Naive thymus-derived CD8-positive, alpha-beta T cell (primary cell): Measurements from ENCODE around the gene TRAF5. TPM values are rescaled to one million over a fixed set of nuclear protein-coding genes. Genes with fewer than 3 reads are reported as not detected.
A peak's percentile ranks its signal among the peaks of the same experiment; 100 is the strongest.

Experiments
- ATAC-seq, 2 donors: fragments of 150-1000 bp; cut with Tn5 transposase in 1 of 2; sonication (Bioruptor Pico), chemical (Tn5 transposase) in 1 of 2; 1 replicate in 1 of 2; 2 replicates in 1 of 2; pipeline ENCODE4 v1.10.0; 2021; ENCODE audit warnings: mild to moderate bottlenecking in 2 of 2, moderate library complexity in 2 of 2
- POLR2A ChIA-PET: fragments of 350-600 bp; sonication (Branson Sonifier 250); formaldehyde crosslinking; loops from one replicate; lab custom pipeline; 2021; ENCODE audit warnings: antibody characterized with exemption; lab: Charles Lee
- DNase-seq, 10 donors: peaks; one replicate each; pipeline versions ENCODE4 v3.0.0 to v3.0.0-alpha.2; 2020 to 2022
- H3K27ac Mint-ChIP-seq, 10 donors: one replicate each; pipeline ENCODE4 v1.8.0; 2020 to 2022; ENCODE audit warnings: mild to moderate bottlenecking in 10 of 10, mixed read lengths in 10 of 10, moderate library complexity in 4 of 10, inconsistent platforms in 1 of 10
- H3K27me3 Mint-ChIP-seq, 5 donors: one replicate each; pipeline ENCODE4 v1.8.0; 2021 to 2022; ENCODE audit warnings: mixed read lengths in 5 of 5
- H3K36me3 Mint-ChIP-seq, 3 donors: one replicate each; pipeline ENCODE4 v1.8.0; 2020 to 2022; ENCODE audit warnings: mixed read lengths in 3 of 3, mild to moderate bottlenecking in 2 of 3, inconsistent platforms in 1 of 3
- H3K4me1 Mint-ChIP-seq, 4 donors: one replicate each; pipeline ENCODE4 v1.8.0; 2021 to 2022; ENCODE audit warnings: mixed read lengths in 4 of 4
- H3K4me3 Mint-ChIP-seq, 10 donors: one replicate each; pipeline ENCODE4 v1.8.0; 2020 to 2022; ENCODE audit warnings: mild to moderate bottlenecking in 10 of 10, mixed read lengths in 10 of 10, moderate library complexity in 6 of 10, inconsistent platforms in 1 of 10
- H3K9me3 Mint-ChIP-seq, 9 donors: one replicate each; pipeline ENCODE4 v1.8.0; 2020 to 2022; ENCODE audit warnings: mixed read lengths in 9 of 9, mild to moderate bottlenecking in 3 of 9, inconsistent platforms in 1 of 9, moderate library complexity in 1 of 9
- polyA plus RNA-seq, 3 donors: library from polyadenylated mRNA; unstranded; fragments of 300-500 nt; fragmentation: Illumina TruSeq; gene quantifications; one replicate each; pipeline ENCODE4 v1.2.3, GENCODE V29; 2021
- total RNA-seq, 8 experiments: library from RNA in 2 of 8; stranded (reverse) in 2 of 8; gene quantifications; one replicate each; pipeline ENCODE4 v1.2.3 and lab custom pipeline; 2021 to 2026

The TRAF5 gene
- total and polyA plus RNA-seq, 5 experiments from 2014 or later, result 18.2 to 74.3 (median 32.5) TPM

GRCh38 chr1:211371406-211372105, 44.9 kb downstream of the TRAF5 start:
- Mint-ChIP-seq H3K36me3 (peaks cover 0 to 84% (median 13%) of the 10 kb centered on the region in 3 donors), H3K27me3 (no peaks in the 10 kb centered on the region), H3K27ac (peak overlapping the region in 8 of 10 donors; percentile 30 to 73 (median 54)), H3K4me3 (no peak overlapping the region), H3K4me1 (peaks cover 0 to 13% (median 7%) of the 10 kb centered on the region in 4 donors), H3K9me3 (no peaks in the 10 kb centered on the region)
- ATAC-seq (no peak), DNase-seq (no peak)
- POLR2A ChIA-PET, result no interaction called here

DNA sequence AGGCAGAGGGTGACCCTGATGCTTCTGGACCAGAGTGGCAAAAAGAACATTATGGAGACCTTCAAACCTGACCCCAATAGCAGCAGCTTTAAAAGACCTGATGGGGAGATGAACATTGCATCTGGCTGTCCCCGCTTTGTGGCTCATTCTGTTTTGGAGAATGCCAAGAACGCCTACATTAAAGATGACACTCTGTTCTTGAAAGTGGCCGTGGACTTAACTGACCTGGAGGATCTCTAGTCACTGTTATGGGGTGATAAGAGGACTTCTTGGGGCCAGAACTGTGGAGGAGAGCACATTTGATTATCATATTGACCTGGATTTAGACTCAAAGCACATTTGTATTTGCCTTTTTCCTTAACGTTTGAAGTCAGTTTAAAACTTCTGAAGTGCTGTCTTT, 45.8 kb downstream of the TRAF5 start:
- POLR2A ChIA-PET, result no interaction called here
- H3K4me3 Mint-ChIP-seq, result no peak overlapping the region
- H3K27ac Mint-ChIP-seq, result peak overlapping the region in 3 of 10 donors; percentile 12 to 54 (median 46)
- peaks cover 0 to 12% (median 6%) of the 10 kb centered on the region in 4 donors for H3K4me1 Mint-ChIP-seq
- no peak for ATAC-seq
- no peak for DNase-seq
- no peaks in the 10 kb centered on the region for H3K9me3 Mint-ChIP-seq
- no peaks in the 10 kb centered on the region for H3K27me3 Mint-ChIP-seq
- peaks cover 0 to 80% (median 14%) of the 10 kb centered on the region in 3 donors for H3K36me3 Mint-ChIP-seq

DNA sequence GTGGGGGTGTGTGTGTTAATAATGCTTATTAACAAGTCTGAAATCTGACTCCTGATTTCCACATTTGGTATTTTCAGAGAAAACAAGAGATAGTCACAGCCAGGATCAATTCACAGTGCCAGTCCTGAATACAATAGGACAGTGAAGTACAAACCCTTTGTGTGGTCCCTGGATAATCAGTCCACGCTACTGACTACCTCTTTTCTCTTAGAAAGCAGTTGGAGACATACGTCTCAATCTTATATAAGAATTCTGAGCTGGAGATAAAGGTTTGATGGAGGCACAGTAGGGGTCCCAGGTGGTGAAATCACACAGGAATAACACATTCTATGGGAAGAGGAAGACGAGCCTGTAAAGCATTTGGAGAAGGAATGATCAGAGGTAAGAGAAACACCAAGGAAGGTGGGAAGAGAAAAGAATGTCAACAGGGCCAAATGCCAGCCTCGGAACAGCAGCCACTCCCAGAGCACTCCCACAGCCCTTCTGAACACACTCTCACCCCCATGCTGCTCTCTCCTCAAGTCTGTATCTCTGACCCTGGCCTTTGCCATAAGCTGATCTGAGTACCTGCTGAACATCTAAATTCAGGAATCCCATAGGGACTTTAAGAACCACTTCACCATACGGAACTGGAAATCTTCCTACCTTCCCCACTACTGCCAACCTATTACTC, 48.6 kb downstream of the TRAF5 start:
- no peak for DNase-seq
- POLR2A ChIA-PET, result no interaction called here
- ATAC-seq, result no peak
- Mint-ChIP-seq H3K4me3 (no peak overlapping the region), H3K27me3 (no peaks in the 10 kb centered on the region), H3K9me3 (no peaks in the 10 kb centered on the region), H3K4me1 (peaks cover 0 to 8% (median 6%) of the 10 kb centered on the region in 4 donors), H3K36me3 (peaks cover 0 to 60% (median 8%) of the 10 kb centered on the region in 3 donors), H3K27ac (peak overlapping the region in 3 of 10 donors; percentile 4 to 64 (median 39))

GRCh38 chr1:211375949-211376348, 49.3 kb downstream of the TRAF5 start:
- POLR2A ChIA-PET, result no interaction called here
- no peak for DNase-seq
- H3K27me3 Mint-ChIP-seq, result no peaks in the 10 kb centered on the region

DNA sequence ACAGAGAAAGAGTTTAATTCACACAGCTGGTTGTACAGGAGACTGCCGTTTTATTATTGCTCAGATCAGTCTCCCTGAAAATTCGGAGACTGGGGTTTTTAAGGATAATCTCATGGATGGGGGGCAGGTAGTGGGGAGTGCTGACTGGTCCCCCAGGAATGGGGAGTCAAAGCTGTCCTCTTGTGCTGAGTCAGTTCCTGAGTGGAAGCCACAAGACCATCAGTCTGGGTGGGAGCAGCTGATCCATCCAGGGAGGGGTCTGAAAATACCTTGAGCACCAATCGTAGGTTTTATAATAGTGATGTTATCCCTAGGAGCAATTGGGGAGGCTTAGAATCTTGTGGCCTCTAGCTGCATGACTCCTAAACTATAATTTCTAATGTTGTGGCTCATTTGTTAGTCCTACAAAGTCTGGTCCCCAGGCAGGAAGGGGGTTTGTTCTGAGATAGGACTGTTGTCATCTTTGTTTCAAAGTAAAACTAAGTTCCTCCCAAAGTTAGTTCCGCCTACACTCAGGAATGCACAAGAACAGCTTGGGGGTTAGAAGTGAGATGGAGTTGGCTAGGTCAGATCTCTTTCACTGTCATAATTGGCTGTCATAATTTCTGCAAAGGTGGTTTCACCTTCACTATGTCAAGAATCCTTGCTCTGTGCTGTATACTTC, 50.3 kb downstream of the TRAF5 start:
- POLR2A ChIA-PET, result no interaction called here
- peaks cover 0 to 47% (median 6%) of the 10 kb centered on the region in 3 donors for H3K36me3 Mint-ChIP-seq
- H3K4me3 Mint-ChIP-seq, result no peak overlapping the region

More at GRCh38 chr1:211375949-211376348, 49.3 kb downstream of the TRAF5 start:
- Mint-ChIP-seq H3K36me3 (peaks cover 0 to 55% (median 6%) of the 10 kb centered on the region in 3 donors), H3K4me3 (no peak overlapping the region), H3K9me3 (no peaks in the 10 kb centered on the region), H3K27ac (peak overlapping the region in 7 of 10 donors; percentile 17 to 85 (median 26)), H3K4me1 (peaks cover 0 to 9% (median 6%) of the 10 kb centered on the region in 4 donors)
- no peak for ATAC-seq

DNA sequence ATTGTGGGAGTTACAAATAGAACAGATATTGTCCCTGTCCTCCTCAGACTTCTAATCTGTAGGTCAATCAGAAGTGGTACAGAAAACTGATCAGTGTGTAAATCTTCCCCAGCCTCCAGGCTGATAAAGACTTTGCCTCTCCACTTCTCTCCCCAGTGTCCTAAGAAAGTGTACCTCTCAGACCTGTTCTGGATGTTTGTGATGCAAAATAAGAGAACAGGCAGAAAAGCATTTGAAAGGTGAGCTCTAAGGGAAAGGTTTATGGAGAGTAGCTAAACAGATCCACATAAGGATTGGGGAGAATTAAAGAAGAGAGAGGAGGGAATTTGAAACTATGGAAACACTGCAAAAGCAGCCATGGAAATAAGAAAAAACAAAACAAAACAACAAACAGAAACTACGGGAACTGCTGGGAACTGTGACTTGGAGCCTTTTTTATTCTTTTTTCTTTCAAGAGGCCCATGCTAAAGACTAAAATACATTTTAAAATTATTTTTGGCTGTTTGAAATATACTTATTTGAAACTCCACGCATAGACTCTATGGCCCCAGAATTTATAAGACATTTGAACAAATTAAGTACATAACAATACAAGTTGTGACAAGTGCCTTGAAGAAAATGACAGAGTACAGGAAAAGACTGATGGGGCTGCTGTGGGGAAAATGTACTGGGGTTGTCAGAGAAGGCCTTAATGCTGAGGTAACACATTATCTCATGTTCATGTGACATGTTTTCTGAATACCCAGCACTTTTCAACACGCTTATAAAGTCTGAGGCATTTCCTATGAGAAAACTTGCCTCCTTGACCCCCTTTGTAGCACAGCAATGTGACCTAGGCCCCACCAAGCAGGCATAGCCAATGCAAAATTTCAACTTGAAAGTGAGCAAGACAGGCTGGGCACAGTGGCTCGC, 51.2 kb downstream of the TRAF5 start:
- H3K4me1 Mint-ChIP-seq, result peaks cover 8 to 19% (median 13%) of the 10 kb centered on the region in 4 donors
- no peaks in the 10 kb centered on the region for H3K9me3 Mint-ChIP-seq
- no peaks in the 10 kb centered on the region for H3K27me3 Mint-ChIP-seq
- ATAC-seq (no peak), DNase-seq (no peak)
- peaks cover 0 to 39% (median 6%) of the 10 kb centered on the region in 3 donors for H3K36me3 Mint-ChIP-seq
- POLR2A ChIA-PET, result no interaction called here
- peak overlapping the region in 9 of 10 donors; percentile 4 to 85 (median 32) for H3K27ac Mint-ChIP-seq
- H3K4me3 Mint-ChIP-seq, result no peak overlapping the region

More for the DNA sequence above, 50.3 kb downstream of the TRAF5 start:
- Mint-ChIP-seq H3K4me1 (peaks cover 6 to 13% (median 8%) of the 10 kb centered on the region in 4 donors), H3K9me3 (no peaks in the 10 kb centered on the region), H3K27me3 (no peaks in the 10 kb centered on the region), H3K27ac (peak overlapping the region in 7 of 10 donors; percentile 3 to 87 (median 52))
- ATAC-seq, result no peak
- DNase-seq, result no peak

DNA sequence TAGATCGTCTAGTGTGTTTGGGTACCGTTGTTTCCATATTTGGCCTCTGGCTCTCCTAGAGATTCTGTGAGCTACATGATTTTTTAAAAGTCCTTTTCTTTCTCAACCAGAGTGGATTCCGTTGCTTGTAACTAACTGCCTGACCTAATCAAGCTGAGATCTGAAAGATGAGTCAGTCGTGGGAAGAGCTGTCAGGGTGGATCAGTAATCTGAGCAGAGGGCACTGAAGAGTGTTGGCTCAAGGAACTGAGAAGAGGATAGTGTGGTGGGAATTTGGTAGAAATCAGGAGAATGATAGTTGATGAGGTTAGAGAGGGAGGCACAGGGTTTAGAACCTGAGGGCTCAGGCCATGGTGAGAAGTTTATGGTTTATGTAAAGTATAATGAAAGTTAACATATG, 52.2 kb downstream of the TRAF5 start:
- Mint-ChIP-seq H3K4me1 (peaks cover 15 to 28% (median 23%) of the 10 kb centered on the region in 4 donors), H3K27ac (peak overlapping the region in 9 of 10 donors; percentile 1 to 85 (median 44)), H3K9me3 (no peaks in the 10 kb centered on the region), H3K27me3 (no peaks in the 10 kb centered on the region), H3K36me3 (peaks cover 0 to 33% (median 6%) of the 10 kb centered on the region in 3 donors), H3K4me3 (no peak overlapping the region)
- DNase-seq, result no peak
- no peak for ATAC-seq
- POLR2A ChIA-PET, result interaction anchor here (0.7 to 1.2 kb wide), 2 partner anchors 8 to 51 kb away, joined by 3 to 9 read pairs; no protein-coding TSS in a partner anchor

- H3K4me1 Mint-ChIP-seq, result peaks cover 16 to 28% (median 24%) of the 10 kb centered on the region in 4 donors
- ATAC-seq, result no peak
- DNase-seq, result no peak
- peaks cover 0 to 27% (median 6%) of the 10 kb centered on the region in 3 donors for H3K36me3 Mint-ChIP-seq
- no peaks in the 10 kb centered on the region for H3K27me3 Mint-ChIP-seq
- no peaks in the 10 kb centered on the region for H3K9me3 Mint-ChIP-seq
- H3K27ac Mint-ChIP-seq, result peak overlapping the region in 6 of 10 donors; percentile 13 to 52 (median 34)
- H3K4me3 Mint-ChIP-seq, result peak overlapping the region in 1 of 10 donors; percentile 39
- POLR2A ChIA-PET, result interaction anchor here (0.7 to 1.2 kb wide), 2 partner anchors 51 to 52 kb away, joined by 3 to 5 read pairs; no protein-coding TSS in a partner anchor
Observed at GRCh38 chr1:211379446-211379845, 52.8 kb downstream of the TRAF5 start.

DNA sequence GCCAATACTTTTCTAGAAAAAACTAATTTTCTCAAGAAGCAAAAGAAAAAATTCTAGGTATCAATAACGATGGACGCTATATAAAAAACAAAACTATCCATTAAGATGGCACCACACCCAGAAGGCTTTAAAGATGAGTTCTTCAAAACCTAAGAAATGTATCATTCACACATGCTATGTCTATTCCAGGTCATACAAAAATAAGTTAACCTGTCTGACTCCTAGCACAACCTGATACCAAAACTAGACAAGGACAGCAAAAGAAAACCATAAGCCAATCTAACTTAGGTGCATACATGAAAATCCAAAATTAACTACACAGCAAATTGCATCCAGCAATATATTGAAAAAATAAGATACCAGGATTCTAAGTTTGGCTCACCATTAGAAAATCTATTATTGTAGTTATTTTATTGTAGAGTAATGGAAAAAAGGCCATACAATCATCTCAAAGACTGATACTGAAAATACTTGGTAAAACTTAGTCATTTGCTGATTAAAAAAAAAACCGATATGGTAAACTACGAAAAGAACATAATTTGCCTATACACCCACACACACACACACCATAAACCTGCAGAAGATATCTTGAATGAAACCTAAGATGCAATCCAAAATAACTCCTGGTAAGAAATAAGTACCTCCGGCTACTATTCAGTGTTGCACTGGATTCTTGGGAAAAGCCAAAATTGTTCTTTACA, 55.0 kb downstream of the TRAF5 start:
- Mint-ChIP-seq H3K9me3 (no peaks in the 10 kb centered on the region), H3K4me3 (peak overlapping the region; percentile 78 to 97 (median 94)), H3K27me3 (no peaks in the 10 kb centered on the region), H3K4me1 (peaks cover 14 to 26% (median 24%) of the 10 kb centered on the region in 4 donors), H3K36me3 (peaks cover 0 to 5% (median under 1%) of the 10 kb centered on the region in 3 donors), H3K27ac (peak overlapping the region; percentile 44 to 99 (median 96))
- ATAC-seq, result no peak
- peak in 1 of 10 donors; percentile 15 for DNase-seq
- POLR2A ChIA-PET, result interaction anchor here (0.8 to 2.7 kb wide), 4 partner anchors 35 to 904 kb away, joined by 3 to 23 read pairs (median 4); partner anchors contain the start of gene TRAF5

- ATAC-seq (no peak), DNase-seq (no peak)
- Mint-ChIP-seq H3K36me3 (peaks cover 0 to 3% (median 0%) of the 10 kb centered on the region in 3 donors), H3K9me3 (no peaks in the 10 kb centered on the region), H3K27ac (peak overlapping the region; percentile 94 to 99 (median 98)), H3K4me1 (peaks cover 14 to 26% (median 24%) of the 10 kb centered on the region in 4 donors), H3K27me3 (no peaks in the 10 kb centered on the region), H3K4me3 (peak overlapping the region; percentile 81 to 97 (median 94))
- POLR2A ChIA-PET, result interaction anchor here (0.8 to 2.7 kb wide), 5 partner anchors 27 to 904 kb away, joined by 3 to 23 read pairs (median 4); partner anchors contain the start of gene TRAF5
Observed at GRCh38 chr1:211382182-211382713, 55.6 kb downstream of the TRAF5 start.
